Activated T-helper 1 cell treated with Interleukin-2 at 50 U/mL for 16 hours (primary cell): ENCODE data around the gene SUMF1.
"Not testable (repeated sequence)": the region's sequence is repeated elsewhere in the genome, so short reads cannot be mapped to it uniquely, and the experiment has no call there.

Experiments
- DNase-seq: peaks from one replicate; pipeline ENCODE4 v3.0.0-alpha.2; 2020; ENCODE audit warnings: low read depth

SUMF1 gene

DNA sequence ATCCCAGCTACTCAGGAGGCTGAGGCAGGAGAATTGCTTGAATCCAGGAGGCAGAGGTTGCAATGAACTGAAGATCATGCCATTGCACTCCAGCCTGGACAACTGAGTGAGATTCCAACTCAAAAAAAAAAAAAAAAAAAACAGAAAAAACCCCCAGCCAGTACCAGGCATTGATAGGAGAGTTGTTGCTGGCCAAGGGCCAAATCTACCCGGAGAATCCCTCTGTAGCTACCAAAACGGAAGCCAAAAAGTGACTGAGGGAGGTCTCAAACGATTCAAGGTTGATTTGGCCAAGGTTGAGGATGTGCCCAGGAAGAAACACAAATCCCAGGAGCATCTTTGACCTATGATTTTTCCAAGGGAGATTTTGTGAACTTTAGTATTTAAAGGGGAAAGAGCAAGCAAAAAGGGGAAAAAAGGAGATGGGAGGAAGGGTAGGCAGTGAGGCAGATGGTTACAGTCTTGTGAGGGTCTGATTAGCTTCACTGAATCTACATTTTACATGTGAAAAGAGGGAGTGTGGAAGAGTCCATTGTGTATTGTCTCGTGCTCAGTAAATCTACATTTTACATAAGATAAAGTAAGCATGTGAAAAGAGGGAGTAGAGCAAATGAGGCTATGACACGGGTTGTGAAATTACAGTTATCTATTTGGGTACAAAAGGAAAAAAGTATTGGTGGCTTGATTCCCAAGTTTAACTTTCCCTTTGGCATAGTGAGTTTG lies 131.1 kb downstream of the SUMF1 start:
- DNase-seq, result no peak

- DNase-seq, result no peak
Observed at GRCh38 chr3:4334548-4334947, 132.5 kb downstream of the SUMF1 start.

DNA sequence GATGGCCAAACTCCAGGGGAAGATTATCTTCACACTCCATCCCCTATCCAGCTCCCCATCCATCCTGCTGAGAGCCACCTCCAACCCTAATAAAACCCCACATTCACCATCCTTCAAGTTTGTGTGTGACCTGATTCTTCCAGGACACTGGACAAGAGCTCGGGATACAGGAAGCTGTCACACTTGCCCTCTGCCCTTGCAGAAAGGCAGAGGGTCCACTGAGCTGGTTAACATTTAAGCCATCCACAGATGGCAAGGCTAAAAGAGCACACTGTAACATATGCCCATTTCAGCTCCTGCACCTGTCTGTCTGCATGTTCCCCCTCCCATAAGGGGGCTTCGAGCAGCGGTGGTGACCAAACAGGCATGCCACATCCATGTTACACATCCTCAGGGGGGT lies 134.1 kb downstream of the SUMF1 start:
- DNase-seq, result no peak

DNA sequence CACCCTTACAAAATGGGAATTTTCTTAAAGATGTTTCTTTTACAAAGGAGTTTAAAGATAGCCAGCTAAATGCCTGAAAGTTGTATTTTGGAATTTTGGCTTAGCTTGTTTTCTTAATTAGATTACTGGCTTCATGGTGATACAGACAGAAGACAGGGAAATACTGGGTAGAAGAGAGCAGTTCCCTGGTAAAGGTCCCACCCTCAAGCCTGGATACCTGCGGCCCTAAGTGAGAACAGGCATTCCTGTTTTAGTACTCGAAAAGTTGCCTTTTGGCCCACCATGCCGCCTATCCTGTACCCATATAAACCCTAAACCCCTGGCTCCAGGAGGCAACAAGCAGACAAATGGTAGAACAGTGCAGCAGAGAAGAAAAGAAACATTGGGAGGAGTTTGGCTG lies 134.5 kb downstream of the SUMF1 start:
- DNase-seq, result no peak

- no peak for DNase-seq
Observed at GRCh38 chr3:4332111-4332510, 135.0 kb downstream of the SUMF1 start.

GRCh38 chr3:4329806-4330205 lies 137.3 kb downstream of the SUMF1 start:
- not testable (repeated sequence) for DNase-seq

GRCh38 chr3:4326868-4327267 lies 140.2 kb downstream of the SUMF1 start:
- DNase-seq, result no peak

- no peak for DNase-seq
Observed at GRCh38 chr3:4323246-4324027, 143.6 kb downstream of the SUMF1 start.

GRCh38 chr3:4322635-4323034 lies 144.4 kb downstream of the SUMF1 start:
- DNase-seq, result no peak

DNA sequence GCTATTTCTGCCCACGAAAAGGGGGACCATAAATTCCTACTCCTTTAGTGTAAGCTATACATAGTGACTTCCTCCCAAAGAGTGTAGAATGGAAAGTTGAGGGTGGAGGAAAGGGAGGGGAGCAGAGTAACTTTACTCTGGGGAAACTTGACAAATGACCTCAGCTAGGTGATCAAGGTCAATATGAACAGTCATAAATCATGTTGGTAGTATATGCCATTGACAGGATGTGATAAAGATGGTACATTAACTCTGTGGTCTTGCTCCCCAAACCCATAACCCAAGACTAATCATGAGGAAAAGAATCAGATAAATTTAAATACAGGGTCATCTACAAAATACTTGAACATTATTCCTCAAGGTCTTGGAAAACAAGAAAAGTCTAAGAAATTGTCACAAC lies 145.3 kb downstream of the SUMF1 start:
- no peak for DNase-seq

GRCh38 chr3:4320096-4320911 lies 146.8 kb downstream of the SUMF1 start:
- DNase-seq, result no peak

DNA sequence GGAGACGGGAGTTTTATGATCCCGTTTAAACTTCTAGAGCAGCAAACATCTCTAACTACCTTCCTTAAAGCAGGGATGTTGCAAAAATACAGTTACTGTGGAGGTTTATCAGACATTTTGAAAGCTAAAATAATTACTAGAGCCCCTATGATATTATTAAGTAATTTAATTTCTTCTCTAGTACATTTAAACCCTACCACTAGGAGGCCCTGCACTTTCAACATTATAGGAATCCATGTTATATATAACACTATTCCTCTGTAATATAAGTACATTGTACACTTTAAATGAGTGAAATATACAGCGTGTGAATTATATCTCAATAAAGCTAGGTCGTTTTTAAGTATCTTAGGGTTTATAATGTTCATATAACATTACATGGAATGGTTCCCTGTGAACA lies 152.4 kb downstream of the SUMF1 start:
- no peak for DNase-seq

- DNase-seq, result no peak
Observed at GRCh38 chr3:4313606-4314293, 153.3 kb downstream of the SUMF1 start.

DNA sequence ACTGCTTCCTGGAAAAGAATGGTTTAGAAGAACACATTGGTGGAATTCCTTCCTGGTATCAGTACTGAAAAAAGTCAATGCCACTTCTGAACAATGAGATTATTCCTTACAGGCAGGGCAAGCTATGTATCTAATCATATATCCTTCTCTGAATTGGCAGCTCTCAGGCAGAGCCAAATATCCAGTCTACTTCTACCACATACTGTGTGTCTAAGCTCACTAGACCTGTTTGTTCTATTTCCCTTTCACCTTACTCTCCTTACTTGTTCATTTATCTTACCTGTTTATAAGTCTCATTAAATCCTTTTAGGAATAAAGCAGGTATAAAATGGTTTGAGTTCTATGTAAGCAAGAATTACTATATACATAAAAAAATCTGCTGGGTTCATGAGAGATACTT lies 155.6 kb downstream of the SUMF1 start:
- no peak for DNase-seq
